CD4-positive, alpha-beta T cell treated with Interleukin-17A for 1 hour (primary cell): ENCODE results near the gene TUBA4B.
"Not testable (repeated sequence)": the region's sequence is repeated elsewhere in the genome, so short reads cannot be mapped to it uniquely, and the experiment has no call there.

Experiments used
- DNase-seq: peaks from one replicate; pipeline ENCODE4 v3.0.0-alpha.2; 2020

The TUBA4B gene

GRCh38 chr2:219291910-219292490 is 39.0 kb downstream of the TUBA4B start:
- DNase-seq: no peak

GRCh38 chr2:219292616-219293015 is 39.6 kb downstream of the TUBA4B start:
- DNase-seq: no peak

DNA sequence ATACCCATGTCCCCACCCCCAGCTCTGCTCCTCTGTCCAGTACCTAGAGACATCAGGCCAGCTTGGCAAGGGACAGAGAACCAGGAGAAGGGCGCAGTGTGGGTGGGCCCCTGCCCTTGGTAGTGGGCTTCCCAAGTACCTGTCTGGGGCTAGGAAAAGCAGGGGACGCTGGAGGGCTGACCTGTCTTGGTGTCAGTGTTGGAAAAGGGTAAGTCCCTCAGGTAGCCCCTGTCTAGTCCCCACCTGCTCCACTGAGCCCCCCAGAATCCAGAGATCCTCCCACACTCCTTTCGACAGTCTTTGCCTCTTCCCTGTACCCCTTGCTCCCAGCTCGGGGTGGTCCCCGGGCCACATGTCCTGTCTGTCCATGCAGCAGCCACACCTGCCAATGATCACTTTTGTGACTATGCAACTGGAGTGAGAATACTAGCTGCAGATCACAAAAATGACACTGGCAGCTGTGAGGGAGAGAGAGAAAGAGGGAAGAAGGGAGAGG is 40.7 kb downstream of the TUBA4B start:
- no peak for DNase-seq

- peak; percentile 93 for DNase-seq
Observed at GRCh38 chr2:219294356-219295351, 41.6 kb downstream of the TUBA4B start.

GRCh38 chr2:219296142-219296541 is 43.1 kb downstream of the TUBA4B start:
- DNase-seq: no peak

GRCh38 chr2:219296631-219297391 is 43.8 kb downstream of the TUBA4B start:
- DNase-seq: no peak

DNA sequence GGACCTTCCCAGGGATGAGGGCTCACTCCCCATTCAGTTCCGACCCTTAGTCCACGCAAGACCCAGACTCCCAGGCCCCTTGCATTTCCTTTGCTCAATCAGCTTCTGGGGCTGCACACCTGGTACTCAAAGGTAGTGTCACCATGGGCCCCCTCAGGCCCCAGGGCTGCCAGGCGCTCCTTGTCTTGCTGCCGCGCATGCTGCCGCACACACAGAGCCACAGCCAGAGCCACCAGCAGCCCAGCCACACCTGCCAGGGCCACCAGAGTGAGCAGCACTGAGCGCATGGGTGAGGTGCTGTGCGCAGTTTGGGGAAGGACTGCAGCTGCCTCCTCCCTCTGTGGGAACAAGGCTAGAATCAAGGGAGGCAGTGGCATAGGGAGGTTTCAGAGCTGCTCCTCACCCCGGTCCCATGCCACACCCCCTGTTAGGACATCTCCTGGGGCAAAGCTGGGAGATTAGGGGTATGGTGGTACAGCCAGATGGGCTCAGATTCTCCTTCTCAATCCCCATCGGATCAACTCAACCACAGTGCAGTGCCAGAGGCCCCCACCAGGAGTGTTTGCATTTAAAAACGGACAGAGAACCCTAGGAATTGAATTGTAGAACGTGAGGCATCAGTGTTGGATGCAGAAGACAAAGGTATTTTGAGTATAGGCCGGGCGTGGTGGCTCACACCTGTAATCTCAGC is 44.9 kb downstream of the TUBA4B start:
- DNase-seq: no peak

GRCh38 chr2:219298759-219299371 is 45.8 kb downstream of the TUBA4B start:
- peak; percentile 89 for DNase-seq

DNA sequence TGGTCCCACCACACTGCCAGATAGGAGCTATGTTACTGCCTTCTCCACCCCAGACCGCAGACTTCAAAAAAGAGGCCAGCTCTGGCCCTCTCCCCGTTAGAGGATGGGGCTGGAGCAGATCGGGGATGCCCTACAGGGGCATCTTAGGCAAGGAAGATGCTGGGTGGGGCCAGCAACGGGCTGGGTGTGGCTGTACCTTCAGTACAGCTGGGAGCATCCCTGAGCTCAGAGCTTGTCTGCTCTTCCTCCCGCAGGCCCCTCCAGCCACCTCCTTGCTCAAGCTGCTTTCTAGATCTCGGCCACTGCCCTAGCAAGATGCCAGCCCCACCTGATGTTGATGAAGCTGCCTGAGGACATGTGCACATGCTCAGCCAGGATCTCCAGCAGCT is 46.3 kb downstream of the TUBA4B start:
- DNase-seq: no peak

DNA sequence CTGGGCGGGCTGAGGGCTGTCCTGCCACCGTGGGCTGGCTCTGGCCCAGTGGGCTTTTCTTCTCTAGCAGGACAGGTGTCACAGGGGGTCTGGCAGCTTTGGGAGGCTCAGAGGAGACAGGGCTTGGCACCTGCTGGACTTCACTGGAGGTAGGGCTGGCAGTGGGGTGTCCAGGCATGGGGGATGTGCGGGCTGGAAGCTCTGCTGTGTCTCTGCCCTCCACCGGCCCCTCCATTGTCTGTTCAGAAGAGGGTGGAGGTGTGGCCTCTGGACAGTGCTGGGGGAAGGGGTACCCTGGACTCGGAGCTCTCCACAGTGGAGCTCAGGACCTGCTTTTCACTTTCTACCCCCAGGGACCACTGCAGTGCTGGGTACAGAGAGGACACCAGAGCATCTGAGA is 47.0 kb downstream of the TUBA4B start:
- no peak for DNase-seq

- DNase-seq: no peak
Observed at GRCh38 chr2:219302412-219302968, 49.4 kb downstream of the TUBA4B start.

DNA sequence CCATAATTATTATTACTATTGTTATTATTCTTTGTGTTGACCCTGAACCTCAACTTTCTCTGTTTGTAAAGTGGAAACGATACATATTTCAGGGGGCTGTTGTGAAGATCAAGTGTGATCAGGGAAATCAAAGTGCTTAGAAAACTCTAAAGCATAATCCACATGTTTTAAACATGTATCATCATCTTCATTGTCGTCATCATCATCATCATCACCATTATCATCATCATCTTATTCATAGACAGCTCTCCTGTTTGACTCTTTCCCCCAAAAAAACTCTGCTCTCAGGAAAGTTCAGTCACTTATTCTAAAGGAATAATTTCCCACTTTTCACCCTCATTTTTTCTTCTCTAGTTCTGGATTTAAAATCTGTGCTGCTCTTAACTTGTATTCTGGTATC is 51.2 kb downstream of the TUBA4B start:
- no peak for DNase-seq

- no peak for DNase-seq
Observed at GRCh38 chr2:219306047-219306446, 53.0 kb downstream of the TUBA4B start.

GRCh38 chr2:219308142-219309101 is 55.4 kb downstream of the TUBA4B start:
- peak; percentile 61 for DNase-seq

DNA sequence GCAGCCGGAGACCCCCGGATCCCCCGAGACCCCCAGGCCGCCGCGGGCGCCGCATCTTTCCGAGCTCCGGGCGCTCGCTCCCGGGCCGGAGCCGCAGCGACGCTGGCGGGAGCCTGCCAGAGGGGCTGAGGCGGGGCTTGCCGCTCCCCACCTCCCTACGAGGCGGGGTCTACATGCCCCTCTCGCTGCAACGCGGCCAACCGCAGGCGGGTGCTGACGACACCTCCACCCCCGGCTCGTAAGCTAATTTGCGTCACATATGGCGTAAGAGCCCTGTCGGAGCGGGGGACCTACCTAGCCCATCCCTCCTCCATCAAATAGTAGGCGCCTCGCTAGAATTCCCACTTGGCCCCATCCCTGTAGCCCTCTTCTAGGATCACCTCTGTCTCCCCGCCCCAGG is 56.2 kb downstream of the TUBA4B start, which contains the start of gene PTPRN:
Gene PTPRN (minus strand): TSS at position 124 of the 400 bp plus-strand sequence. CDS start 69 bp downstream, at position 55.
- DNase-seq: no peak

- not testable (repeated sequence) for DNase-seq
Observed at GRCh38 chr2:219312683-219313263, 59.7 kb downstream of the TUBA4B start.

DNA sequence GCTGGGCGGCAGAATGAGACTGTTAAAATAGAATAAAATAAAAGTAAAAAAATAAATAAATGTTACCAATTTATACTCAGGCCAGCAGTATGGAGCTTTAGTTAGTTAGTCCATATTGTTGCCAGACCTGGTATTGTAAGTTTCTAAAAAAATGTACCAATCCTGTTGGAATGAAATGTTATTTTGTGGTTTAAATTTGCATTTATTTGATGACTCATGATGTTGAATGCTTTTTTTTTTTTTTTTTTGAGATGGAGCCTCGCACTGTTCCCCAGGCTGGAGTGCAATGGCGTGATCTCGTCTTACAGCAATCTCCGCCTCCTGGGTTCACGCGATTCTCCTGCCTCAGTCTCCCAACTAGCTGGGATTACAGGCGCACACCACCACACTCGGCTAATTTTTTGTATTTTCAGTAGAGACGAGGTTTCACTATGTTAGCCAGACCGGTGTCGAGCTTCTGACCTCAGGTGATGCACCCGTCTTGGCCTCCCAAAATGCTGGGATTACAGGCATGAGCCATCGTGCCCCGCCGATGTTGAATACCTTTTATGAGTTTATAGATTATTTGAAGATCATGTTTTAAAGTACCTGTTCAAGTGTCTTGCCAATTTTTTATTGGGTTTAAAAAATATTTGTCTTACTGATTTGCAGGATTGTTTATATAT is 61.9 kb downstream of the TUBA4B start:
- no peak for DNase-seq
